GM10266 (cell line): ENCODE results near the gene OXSR1.

Experiments
- DNase-seq: peaks from one replicate; pipeline ENCODE4 v3.0.0; 2012; ENCODE audit errors: extremely low spot score
- TF ChIP-seq, protein P1 (sequence below): IDR thresholded peaks from 2 replicates; pipeline ENCODE4 v1.5.1; 2012; ENCODE audit warnings: mild to moderate bottlenecking, low read depth; ENCODE audit not compliant: control insufficient read depth, insufficient read depth; ENCODE audit errors: missing control alignments

OXSR1 gene

DNA sequence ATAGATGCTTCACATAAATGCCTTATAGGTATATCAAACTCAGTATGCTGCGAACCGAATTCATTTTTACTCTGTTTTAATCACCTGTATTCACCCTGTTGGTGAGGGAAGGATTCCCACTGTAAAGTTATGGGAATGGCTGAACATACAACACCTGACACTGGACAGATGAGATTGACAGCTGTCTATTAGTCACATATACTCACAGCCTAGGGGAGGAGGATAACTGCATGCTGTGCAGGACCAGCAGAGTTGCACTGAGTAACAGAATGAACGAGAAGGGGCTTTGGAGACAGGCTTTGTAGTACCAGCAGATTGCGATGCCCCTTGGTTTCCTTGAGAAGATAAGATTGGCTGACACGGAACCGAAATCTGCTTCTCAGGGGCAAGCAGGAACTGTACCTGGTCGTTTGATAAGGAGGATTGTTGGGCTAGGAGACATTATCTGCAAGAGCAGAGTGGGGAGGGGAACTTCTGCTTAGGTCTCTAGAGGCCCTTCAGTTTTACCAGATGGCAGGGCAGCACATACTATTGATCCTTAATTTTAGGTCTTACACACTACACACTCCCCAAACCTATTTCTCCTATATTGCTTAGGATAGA is 56.8 kb downstream of the OXSR1 start:
- DNase-seq: no peak
- TF ChIP-seq, protein P1, sequence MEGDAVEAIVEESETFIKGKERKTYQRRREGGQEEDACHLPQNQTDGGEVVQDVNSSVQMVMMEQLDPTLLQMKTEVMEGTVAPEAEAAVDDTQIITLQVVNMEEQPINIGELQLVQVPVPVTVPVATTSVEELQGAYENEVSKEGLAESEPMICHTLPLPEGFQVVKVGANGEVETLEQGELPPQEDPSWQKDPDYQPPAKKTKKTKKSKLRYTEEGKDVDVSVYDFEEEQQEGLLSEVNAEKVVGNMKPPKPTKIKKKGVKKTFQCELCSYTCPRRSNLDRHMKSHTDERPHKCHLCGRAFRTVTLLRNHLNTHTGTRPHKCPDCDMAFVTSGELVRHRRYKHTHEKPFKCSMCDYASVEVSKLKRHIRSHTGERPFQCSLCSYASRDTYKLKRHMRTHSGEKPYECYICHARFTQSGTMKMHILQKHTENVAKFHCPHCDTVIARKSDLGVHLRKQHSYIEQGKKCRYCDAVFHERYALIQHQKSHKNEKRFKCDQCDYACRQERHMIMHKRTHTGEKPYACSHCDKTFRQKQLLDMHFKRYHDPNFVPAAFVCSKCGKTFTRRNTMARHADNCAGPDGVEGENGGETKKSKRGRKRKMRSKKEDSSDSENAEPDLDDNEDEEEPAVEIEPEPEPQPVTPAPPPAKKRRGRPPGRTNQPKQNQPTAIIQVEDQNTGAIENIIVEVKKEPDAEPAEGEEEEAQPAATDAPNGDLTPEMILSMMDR: no peak

DNA sequence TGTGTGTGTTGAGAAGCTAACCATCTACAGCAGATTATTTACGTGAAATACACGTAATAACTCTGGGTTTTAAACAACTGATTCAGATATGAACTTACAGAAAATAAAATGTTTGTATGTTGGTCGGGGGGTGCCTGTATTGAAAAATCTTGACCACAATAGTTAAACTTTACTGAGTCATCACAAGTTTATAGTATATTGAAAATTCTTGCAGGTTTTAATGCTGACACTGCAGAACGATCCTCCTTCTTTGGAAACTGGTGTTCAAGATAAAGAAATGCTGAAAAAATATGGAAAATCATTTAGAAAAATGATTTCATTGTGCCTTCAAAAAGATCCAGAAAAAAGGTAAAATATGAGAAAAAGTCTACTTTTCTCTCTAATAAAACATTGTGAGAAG is 59.0 kb downstream of the OXSR1 start:
- TF ChIP-seq, protein P1: no peak
- no peak for DNase-seq

DNA sequence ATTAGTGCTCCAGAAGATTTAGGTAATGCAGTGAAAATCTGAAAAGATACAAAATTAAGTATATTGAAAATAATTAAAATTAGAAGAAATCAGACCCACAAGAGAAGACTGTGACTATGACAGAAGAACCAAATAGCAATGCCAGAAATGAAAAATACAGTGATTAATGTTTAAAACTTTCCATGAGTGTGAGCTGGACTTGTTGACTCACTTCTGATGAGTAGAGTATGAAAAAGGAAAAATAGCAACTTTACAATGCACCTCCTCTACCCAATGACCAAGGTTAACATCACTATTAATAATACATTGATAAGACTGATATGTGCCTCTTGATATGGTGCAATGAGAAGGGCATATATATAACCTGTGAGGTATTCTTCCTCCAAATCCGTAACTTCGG is 60.9 kb downstream of the OXSR1 start:
- no peak for DNase-seq

DNA sequence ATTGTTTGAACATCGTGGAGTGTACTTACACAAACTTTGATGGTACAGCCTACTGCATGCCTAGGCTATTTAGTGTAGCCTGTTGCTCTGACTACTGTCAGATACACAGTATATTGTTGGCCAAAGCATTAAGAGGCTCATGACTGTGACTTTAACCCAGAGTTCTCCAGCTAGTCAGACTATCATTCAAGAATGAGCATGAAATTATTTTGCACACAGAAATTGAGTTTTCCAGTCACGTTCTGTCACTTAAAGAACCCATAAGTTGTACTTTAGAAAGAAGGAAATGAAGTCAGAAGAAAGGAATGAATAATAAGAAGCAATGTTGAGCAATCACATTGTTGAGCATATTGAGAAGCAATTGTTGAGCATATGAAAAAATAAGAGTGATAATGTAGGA is 62.7 kb downstream of the OXSR1 start:
- no peak for DNase-seq
- TF ChIP-seq, protein P1: no peak

More for the DNA sequence above, 60.9 kb downstream of the OXSR1 start:
- TF ChIP-seq, protein P1: no peak

DNA sequence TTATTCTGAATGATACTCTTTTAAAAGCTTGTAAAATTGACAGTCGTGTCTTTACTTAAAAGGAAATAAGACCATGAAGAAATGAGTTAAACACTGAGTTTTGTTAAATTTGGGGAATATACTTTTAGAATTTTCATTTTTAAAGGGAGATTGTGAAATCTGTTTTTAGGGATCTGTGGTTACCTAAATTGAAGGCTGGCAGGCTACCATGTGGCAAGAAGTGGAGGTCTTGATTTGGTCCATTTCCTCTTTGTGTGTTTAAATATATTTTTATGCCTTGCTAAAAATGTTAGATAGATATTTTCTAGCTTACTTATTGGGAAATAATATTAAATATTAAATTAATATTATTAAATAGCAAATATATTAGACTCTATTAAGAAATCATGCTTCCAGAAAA is 63.7 kb downstream of the OXSR1 start:
- TF ChIP-seq, protein P1: no peak

DNA sequence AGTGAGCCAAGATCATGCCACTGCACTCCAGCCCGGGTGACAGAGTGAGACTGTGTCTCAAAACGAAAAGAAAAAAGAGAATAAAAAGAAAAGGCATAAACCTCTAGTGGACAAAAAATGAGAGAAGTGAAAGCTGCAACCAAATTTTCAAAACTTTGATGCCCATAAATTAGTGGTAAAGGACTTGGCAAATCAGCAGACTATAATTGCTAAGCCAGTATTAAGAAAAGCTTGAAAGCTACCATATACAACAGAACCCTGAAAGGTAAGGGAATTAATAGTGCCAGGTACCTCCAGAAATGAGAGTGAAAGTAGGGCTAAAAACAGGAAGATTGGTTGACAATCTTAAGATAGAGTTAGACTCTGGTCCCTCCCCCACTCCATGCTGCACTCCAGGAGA is 67.4 kb downstream of the OXSR1 start:
- TF ChIP-seq, protein P1: no peak
- DNase-seq: no peak

More for the DNA sequence above, 63.7 kb downstream of the OXSR1 start:
- DNase-seq: no peak

DNA sequence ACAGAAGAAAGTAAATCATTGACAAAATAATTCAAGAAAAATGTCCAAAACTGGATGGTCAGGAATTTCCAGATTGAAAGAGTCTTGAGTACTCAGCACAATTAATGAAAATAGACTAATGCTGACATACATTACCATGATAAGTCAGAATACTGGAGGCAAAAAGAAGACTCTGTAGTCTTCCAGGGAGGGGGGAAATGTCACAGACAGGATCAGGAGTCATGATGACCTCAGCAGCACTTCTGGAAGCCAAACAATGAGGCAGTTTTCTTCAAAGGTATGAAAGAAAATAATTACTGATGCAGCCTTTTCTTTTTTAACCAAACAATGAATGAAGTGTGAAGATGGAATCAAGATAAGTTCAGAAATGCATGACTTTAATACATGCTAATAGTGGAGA is 70.1 kb downstream of the OXSR1 start:
- no peak for DNase-seq
- TF ChIP-seq, protein P1: no peak
